ENCODE measurements around the gene ADGRV1.

DNA sequence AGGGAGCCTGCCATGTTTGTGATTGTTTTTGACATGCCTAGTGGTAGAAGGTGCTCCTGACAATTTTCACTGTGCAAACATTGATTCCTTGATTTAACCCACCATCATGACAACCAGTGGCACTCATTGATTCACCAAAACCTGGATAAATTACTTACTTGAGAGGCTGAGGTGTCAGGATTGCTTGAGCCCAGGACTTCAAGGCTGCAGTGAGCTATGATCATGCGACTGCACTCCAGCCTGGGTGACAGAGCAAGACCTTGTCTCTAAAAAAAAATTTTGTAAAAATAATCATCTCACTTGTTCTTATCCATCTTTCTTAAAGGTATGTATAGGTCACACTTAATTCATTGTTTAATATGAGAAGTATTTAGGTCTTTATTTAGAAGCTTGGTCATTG, 423.2 kb downstream of the ADGRV1 start:
- no peak for TF ChIP-seq POLR2AphosphoS5 (IDR thresholded peaks at IDR 0.05; ENCODE audit: low read depth, low read length)
- TF ChIP-seq, protein P1, sequence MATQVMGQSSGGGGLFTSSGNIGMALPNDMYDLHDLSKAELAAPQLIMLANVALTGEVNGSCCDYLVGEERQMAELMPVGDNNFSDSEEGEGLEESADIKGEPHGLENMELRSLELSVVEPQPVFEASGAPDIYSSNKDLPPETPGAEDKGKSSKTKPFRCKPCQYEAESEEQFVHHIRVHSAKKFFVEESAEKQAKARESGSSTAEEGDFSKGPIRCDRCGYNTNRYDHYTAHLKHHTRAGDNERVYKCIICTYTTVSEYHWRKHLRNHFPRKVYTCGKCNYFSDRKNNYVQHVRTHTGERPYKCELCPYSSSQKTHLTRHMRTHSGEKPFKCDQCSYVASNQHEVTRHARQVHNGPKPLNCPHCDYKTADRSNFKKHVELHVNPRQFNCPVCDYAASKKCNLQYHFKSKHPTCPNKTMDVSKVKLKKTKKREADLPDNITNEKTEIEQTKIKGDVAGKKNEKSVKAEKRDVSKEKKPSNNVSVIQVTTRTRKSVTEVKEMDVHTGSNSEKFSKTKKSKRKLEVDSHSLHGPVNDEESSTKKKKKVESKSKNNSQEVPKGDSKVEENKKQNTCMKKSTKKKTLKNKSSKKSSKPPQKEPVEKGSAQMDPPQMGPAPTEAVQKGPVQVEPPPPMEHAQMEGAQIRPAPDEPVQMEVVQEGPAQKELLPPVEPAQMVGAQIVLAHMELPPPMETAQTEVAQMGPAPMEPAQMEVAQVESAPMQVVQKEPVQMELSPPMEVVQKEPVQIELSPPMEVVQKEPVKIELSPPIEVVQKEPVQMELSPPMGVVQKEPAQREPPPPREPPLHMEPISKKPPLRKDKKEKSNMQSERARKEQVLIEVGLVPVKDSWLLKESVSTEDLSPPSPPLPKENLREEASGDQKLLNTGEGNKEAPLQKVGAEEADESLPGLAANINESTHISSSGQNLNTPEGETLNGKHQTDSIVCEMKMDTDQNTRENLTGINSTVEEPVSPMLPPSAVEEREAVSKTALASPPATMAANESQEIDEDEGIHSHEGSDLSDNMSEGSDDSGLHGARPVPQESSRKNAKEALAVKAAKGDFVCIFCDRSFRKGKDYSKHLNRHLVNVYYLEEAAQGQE (IDR thresholded peaks at IDR 0.05; ENCODE audit: insufficient read depth in 1 of 2, low read depth in 2 of 2, low read length in 2 of 2) = no peak
- TF ChIP-seq TAF1 (IDR thresholded peaks at IDR 0.05; ENCODE audit: borderline replicate concordance, insufficient read depth, low read length) = no peak
- TF ChIP-seq SIN3A (IDR thresholded peaks at IDR 0.05; ENCODE audit: borderline replicate concordance, insufficient read depth, low read length) = no peak

Measured in PFSK-1 (cell line).